Right renal pelvis (tissue), 4 donors: Measurements from ENCODE around the gene RB1. TPM values are rescaled to one million over a fixed set of nuclear protein-coding genes. Genes with fewer than 3 reads are reported as not detected.
"Not testable (repeated sequence)": the region's sequence is repeated elsewhere in the genome, so short reads cannot be mapped to it uniquely, and the experiment has no call there.

Source experiments
- DNase-seq, 4 donors: peaks; one replicate each; pipeline ENCODE4 v3.0.0-alpha.2; 2013; ENCODE audit warnings: low read depth in 4 of 4, low spot score in 3 of 4, missing footprints in 1 of 4
- polyA plus RNA-seq, 4 donors: library from polyadenylated mRNA; unstranded; fragments of 120-200 nt; gene quantifications; one replicate each; pipeline ENCODE4 v1.2.1, GENCODE V29; 2013; ENCODE audit not compliant: insufficient read length in 4 of 4

The RB1 gene
- polyA plus RNA-seq, 4 donors, result 43.0 to 54.7 (median 52.6) TPM

GRCh38 chr13:48443442-48444208 lies 140.1 kb downstream of the RB1 start:
- no peak for DNase-seq

GRCh38 chr13:48446464-48446863 lies 142.9 kb downstream of the RB1 start:
- no peak for DNase-seq

- no peak for DNase-seq
These were observed 144.9 kb downstream of the RB1 start for GRCh38 chr13:48448285-48448958.

GRCh38 chr13:48448959-48449614 lies 145.5 kb downstream of the RB1 start:
- no peak for DNase-seq

- DNase-seq, result no peak
These were observed 146.1 kb downstream of the RB1 start for GRCh38 chr13:48449656-48450055.

GRCh38 chr13:48451196-48451595 lies 147.6 kb downstream of the RB1 start:
- DNase-seq, result not testable (repeated sequence)

GRCh38 chr13:48456546-48456945 lies 153.0 kb downstream of the RB1 start:
- no peak for DNase-seq

- DNase-seq, result no peak
These were observed 154.2 kb downstream of the RB1 start for GRCh38 chr13:48457578-48458242.

GRCh38 chr13:48475230-48475629 lies 171.7 kb downstream of the RB1 start:
- no peak for DNase-seq

GRCh38 chr13:48476215-48476614 lies 172.7 kb downstream of the RB1 start:
- no peak for DNase-seq

GRCh38 chr13:48476686-48477085 lies 173.1 kb downstream of the RB1 start:
- no peak for DNase-seq

- no peak for DNase-seq
These were observed 173.8 kb downstream of the RB1 start for GRCh38 chr13:48477191-48477855.

- no peak for DNase-seq
These were observed 174.8 kb downstream of the RB1 start for GRCh38 chr13:48478391-48478790.

- no peak for DNase-seq
These were observed 180.0 kb downstream of the RB1 start for GRCh38 chr13:48483575-48483974.

- DNase-seq, result no peak
These were observed 181.9 kb downstream of the RB1 start for GRCh38 chr13:48485432-48485831.

- DNase-seq, result no peak
These were observed 182.8 kb downstream of the RB1 start for GRCh38 chr13:48486362-48486761.

- no peak for DNase-seq
These were observed 183.3 kb downstream of the RB1 start for GRCh38 chr13:48486836-48487235.

GRCh38 chr13:48487968-48488367 lies 184.4 kb downstream of the RB1 start:
- no peak for DNase-seq

- no peak for DNase-seq
These were observed 185.4 kb downstream of the RB1 start for GRCh38 chr13:48488995-48489394.

GRCh38 chr13:48489666-48490065 lies 186.1 kb downstream of the RB1 start:
- no peak for DNase-seq

- no peak for DNase-seq
These were observed 186.7 kb downstream of the RB1 start for GRCh38 chr13:48490241-48490640.
